Central memory CD4-positive, alpha-beta T cell (primary cell): ENCODE results near the gene LGR6.

ENCODE experiments used
- DNase-seq: peaks from one replicate; pipeline ENCODE4 v3.0.0; 2022

Gene LGR6

GRCh38 chr1:202201266-202201665 is 7.7 kb downstream of the LGR6 start:
- DNase-seq: peak; percentile 12

DNA sequence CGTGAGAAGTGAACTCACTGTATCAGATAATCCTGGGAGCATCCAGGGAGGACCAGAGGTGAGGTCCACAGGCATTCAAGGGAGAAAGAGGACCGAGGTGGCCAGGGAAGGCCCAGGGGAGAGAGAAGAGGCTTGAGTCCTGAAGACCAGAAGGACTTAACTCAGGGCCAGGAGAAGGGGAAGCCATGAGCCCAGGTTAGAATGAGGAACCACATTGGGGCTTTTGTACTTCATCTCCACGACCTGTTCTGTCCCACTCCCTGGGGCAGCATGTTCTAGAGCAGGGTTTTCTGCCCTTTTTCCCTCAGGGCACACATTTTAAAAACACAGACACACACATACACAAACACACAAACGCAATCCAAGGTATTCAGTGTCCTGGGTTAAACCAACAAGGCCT is 8.4 kb downstream of the LGR6 start:
- DNase-seq: no peak

- DNase-seq: no peak
Observed at GRCh38 chr1:202202500-202203168, 9.0 kb downstream of the LGR6 start.

GRCh38 chr1:202203238-202204039 is 9.8 kb downstream of the LGR6 start:
- DNase-seq: no peak

GRCh38 chr1:202204065-202204464 is 10.5 kb downstream of the LGR6 start:
- no peak for DNase-seq

DNA sequence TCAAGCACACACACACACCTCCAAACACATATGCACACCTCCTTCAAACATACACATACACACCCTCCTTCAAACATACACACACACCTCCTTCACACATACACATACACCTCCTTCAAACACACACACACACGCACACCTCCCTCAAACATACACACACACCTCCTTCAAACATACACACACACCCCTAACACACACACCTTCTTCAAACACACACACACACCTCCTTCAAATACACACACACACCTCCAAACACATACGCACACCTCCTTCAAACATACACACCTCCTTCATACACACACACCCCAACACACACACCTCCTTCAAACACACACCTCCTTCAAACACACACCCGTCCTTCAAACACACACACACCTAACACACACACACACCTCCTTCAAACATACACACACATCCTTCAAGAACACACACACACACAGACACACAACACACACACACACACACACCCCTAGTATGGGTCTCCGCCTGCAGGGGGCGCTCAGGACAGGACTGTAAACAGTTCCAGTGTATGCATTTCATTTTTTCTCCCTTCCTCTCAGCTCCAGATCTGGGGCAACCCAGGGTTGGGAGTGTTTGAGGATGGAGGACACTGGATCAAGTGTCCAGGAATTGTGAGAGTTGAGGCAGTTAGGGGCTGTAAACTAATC is 12.1 kb downstream of the LGR6 start:
- no peak for DNase-seq

DNA sequence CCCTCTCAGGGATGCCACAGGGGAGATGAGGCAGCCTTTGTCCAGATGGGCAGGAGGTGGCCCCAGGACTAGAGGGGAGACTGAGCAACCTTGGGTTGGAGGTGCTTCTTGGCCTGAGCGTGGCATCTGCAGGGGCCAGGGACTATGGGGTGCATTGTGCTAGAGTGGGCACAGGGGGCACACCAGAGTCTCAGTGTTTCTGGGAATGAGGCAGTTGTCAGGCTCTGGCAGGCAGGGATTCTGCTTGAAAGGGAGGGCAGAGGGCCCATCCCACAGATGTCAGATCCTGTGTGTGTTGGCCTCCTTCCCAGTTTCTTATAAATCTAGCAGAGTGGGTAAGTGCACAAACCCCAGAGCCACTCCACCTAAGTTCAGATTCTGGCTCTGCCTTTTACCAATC is 13.7 kb downstream of the LGR6 start:
- no peak for DNase-seq

DNA sequence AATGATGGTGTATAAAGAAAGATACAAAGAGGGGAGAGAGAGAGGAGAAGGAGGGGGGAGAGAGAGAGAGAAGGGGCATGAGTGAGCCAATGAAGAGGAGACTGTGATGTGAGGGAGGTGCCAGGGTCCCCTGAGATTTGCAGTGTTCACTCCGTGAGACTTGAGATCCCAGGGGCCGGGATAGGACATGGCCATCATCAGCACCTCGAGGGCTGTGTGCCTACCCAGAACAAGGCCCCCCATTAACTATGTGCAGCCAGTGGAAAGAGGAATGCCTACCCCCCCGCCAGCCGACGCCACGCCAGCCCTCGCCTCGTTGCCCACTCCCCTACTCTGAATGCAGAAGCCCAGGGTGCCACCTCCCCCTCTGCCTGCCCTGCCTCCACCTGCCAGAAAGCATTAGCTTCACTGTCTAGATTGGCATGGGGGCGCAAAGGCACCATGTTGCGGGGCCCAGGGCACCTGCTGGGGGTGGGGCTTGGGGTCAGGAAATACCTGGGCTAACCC is 14.8 kb downstream of the LGR6 start:
- DNase-seq: no peak

- no peak for DNase-seq
Observed at GRCh38 chr1:202210385-202210784, 16.8 kb downstream of the LGR6 start.

DNA sequence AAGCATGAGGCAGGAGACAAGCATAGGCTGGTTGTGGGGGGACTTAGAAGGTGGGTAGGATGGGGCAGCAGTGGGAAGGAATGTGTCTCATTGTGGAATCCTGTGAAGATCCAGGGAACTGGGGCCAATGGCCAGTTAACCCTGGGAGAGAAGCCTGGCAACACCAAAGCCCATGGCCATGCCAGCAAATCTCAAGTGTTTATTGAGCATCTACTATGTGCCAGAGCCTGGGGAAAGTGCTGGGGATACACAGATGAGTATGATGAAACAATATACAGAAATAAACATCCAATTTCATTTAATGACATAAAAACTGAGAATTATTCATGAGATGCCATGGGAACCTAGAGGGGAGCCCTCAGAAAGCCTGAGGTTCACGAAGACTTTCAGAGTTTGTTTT is 17.4 kb downstream of the LGR6 start:
- no peak for DNase-seq

- no peak for DNase-seq
Observed at GRCh38 chr1:202212787-202213186, 19.2 kb downstream of the LGR6 start.

- no peak for DNase-seq
Observed at GRCh38 chr1:202213361-202214088, 19.9 kb downstream of the LGR6 start.

GRCh38 chr1:202214089-202214843 is 20.7 kb downstream of the LGR6 start:
- DNase-seq: no peak

- DNase-seq: no peak
Observed at GRCh38 chr1:202215472-202216130, 22.0 kb downstream of the LGR6 start.

GRCh38 chr1:202216691-202217090 is 23.1 kb downstream of the LGR6 start:
- no peak for DNase-seq

GRCh38 chr1:202217516-202217915 is 23.9 kb downstream of the LGR6 start:
- DNase-seq: no peak

DNA sequence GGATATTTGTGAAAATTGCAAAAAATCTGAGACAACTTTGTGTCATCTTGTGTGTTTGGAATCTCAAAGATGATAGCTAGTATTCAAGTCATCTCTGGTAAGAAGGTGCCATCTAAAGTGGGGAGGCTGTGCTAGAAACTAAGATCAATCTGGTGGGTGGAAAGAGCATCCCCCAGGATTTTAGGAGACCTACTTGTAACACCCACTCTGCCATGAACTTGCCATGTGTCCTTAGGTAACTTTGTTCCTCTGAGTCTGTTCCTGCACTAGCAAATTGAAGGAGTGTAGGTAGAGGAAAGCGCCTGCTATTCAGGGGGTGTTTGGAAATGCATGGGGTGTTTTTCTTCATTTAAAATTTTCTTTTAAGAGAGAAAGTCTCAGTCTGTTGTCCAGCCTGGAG is 24.4 kb downstream of the LGR6 start:
- no peak for DNase-seq

- no peak for DNase-seq
Observed at GRCh38 chr1:202220733-202221132, 27.1 kb downstream of the LGR6 start.

DNA sequence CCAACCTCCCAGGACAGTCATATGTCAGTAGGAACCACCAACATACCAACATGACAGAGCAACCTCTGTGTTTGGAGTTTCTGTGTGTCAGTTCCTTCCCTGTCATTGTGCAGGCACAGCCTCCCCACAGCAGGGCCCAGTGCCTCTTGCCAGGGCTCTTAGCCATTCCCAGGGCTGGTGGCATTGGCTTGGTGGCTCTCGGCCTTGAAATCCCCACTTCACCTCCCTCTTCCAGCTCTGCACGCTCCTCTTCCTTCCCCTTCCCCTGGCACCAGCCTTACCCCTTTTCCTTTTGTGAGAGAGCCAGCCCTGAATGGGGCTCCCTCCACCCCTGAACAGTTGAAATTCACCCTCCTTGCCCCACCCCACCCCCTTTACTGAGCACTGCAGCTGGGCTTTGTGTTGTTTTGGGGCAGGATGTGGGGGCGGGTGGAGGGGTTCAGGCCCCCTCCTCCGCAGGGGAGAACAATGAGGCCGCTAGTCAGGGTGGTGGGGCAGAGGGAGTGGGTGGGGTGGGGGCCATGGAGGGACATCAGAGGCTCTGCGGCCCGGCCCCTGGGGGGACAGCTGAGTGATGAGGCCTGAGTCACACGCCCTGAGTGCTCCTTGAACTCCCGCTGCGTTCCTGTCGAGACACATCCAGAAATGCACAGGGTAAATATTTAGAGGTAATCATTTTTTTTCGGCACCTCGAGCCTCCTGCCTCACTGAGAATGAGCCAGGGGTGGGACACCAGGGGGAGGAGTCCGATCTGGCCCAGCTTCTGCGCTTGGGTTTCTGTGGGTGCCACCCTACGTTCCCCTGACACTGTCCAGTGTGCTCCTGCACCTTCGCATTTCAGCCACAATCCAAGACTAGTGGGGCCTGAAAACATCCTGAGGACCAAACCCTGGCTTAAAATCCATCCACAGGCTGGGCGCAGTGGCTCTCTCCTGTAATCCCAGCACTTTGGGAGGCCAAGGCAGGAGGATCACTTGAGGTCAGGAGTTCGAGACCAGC is 28.6 kb downstream of the LGR6 start:
- DNase-seq: no peak

GRCh38 chr1:202223121-202223860 is 29.7 kb downstream of the LGR6 start:
- DNase-seq: no peak
